K562 (cell line): ENCODE data around the gene LPAR5. TPM values are rescaled to one million over a fixed set of nuclear protein-coding genes. Genes with fewer than 3 reads are reported as not detected.

Source experiments
- ASH1L ChIP-seq: fragments of 450-650 bp; IDR thresholded peaks from 2 replicates; pipeline ENCODE4 v1.6.1; 2018; ENCODE audit warnings: borderline replicate concordance, mild to moderate bottlenecking, low read depth; ENCODE audit not compliant: partially characterized antibody
- CUX1 ChIP-seq: fragments of 200-800 bp; sonication (Bioruptor generic); IDR thresholded peaks from 2 replicates; pipeline ENCODE4 v1.6.1; 2016; ENCODE audit warnings: missing genetic modification characterization, missing compliant biosample characterization
- FOXP4 ChIP-seq: sonication (generic); formaldehyde crosslinking; IDR thresholded peaks from 2 replicates; pipeline ENCODE4 v1.8.0; 2022; ENCODE audit warnings: mild to moderate bottlenecking, missing genetic modification reagents, borderline replicate concordance
- HNRNPH1 ChIP-seq: fragments of 200-400 bp; formaldehyde crosslinking; optimal IDR thresholded peaks from 2 replicates; pipeline ENCODE3; 2017; ENCODE audit warnings: low read depth, mild to moderate bottlenecking, low read length, moderate library complexity
- PCBP2 ChIP-seq: fragments of 200-400 bp; formaldehyde crosslinking; IDR thresholded peaks from 2 replicates; pipeline ENCODE4 v1.6.1; 2018; ENCODE audit warnings: low read length, low read depth, mild to moderate bottlenecking, moderate library complexity; ENCODE audit not compliant: poor library complexity, severe bottlenecking
- PTRF ChIP-seq: fragments of 450-650 bp; IDR thresholded peaks from 2 replicates; pipeline ENCODE4 v1.6.1; 2016; ENCODE audit warnings: mild to moderate bottlenecking, missing genetic modification characterization, missing compliant biosample characterization
- ZFP36 ChIP-seq: fragments of 150-350 bp; IDR thresholded peaks from 2 replicates; pipeline ENCODE4 v1.6.1; 2018; ENCODE audit warnings: low read length, low read depth; ENCODE audit not compliant: partially characterized antibody
- ZNF431 ChIP-seq: sonication (generic); formaldehyde crosslinking; IDR thresholded peaks from 2 replicates; pipeline ENCODE4 v1.8.0; 2022; ENCODE audit warnings: mild to moderate bottlenecking, missing genetic modification reagents
- polyA plus RNA-seq, 8 experiments: library from polyadenylated mRNA; depleted of rRNA in 4 of 8; stranded (reverse) in 5 of 8; unstranded in 3 of 8; fragments of >200 nt; fragmentation: Nextera tagmentation in 2 of 8; fragmentation: Illumina TruSeq in 1 of 8; extraction: Ambion mirVana in 2 of 8; extraction: Trizol in 1 of 8; gene quantifications; 2 replicates each; pipeline versions ENCODE4 v1.2.1 to v1.2.3, GENCODE V29; 2011 to 2014; ENCODE audit warnings: inconsistent platforms in 1 of 8, missing spikeins in 1 of 8
- total RNA-seq, 7 experiments: library from RNA; depleted of rRNA in 6 of 7; stranded (reverse); fragments of >200 nt in 6 of 7; fragmentation: Illumina TruSeq in 2 of 7; extraction: Trizol in 2 of 7; gene quantifications; 2 replicates each; pipeline versions ENCODE4 v1.2.1 to v1.2.3, GENCODE V29; 2011 to 2021; ENCODE audit warnings: low replicate concordance in 1 of 7

LPAR5 gene
- total and polyA plus RNA-seq, 9 of the 15 experiments (the other 6 are each of a cell fraction or from before 2014, with no cell fraction given) = 1.3 to 11.7 (median 3.6) TPM

- TF ChIP-seq CUX1 (CRISPR knock-in tag) (no peak), ZNF431 (CRISPR knock-in tag) (no peak), PCBP2 (no peak), ZFP36 (peak; percentile 12), FOXP4 (CRISPR knock-in tag) (no peak), HNRNPH1 (no peak), PTRF (tag) (no peak), ASH1L (no peak)
Measured at GRCh38 chr12:6614513-6615172, 21.1 kb downstream of the LPAR5 start (continued).
